Activated T-cell treated with anti-CD3 and anti-CD28 coated beads for 48 hours (primary cell): Measurements from ENCODE around the gene PDE4B.
"Not testable (repeated sequence)": the region's sequence is repeated elsewhere in the genome, so short reads cannot be mapped to it uniquely, and the experiment has no call there.

ENCODE experiments used
- DNase-seq: peaks from one replicate; pipeline ENCODE4 v3.0.0-alpha.2; 2020; ENCODE audit warnings: low read depth

Gene PDE4B

GRCh38 chr1:65814752-65815151 lies 22.1 kb downstream of the PDE4B start:
- no peak for DNase-seq

GRCh38 chr1:65817891-65818290 lies 25.2 kb downstream of the PDE4B start:
- DNase-seq: no peak

- DNase-seq: no peak
Measured at GRCh38 chr1:65818966-65819365, 26.3 kb downstream of the PDE4B start.

GRCh38 chr1:65820983-65821382 lies 28.3 kb downstream of the PDE4B start:
- DNase-seq: no peak

- no peak for DNase-seq
Measured at GRCh38 chr1:65821386-65821785, 28.7 kb downstream of the PDE4B start.

GRCh38 chr1:65824103-65824502 lies 31.4 kb downstream of the PDE4B start:
- no peak for DNase-seq

- DNase-seq: no peak
Measured at GRCh38 chr1:65825741-65826140, 33.0 kb downstream of the PDE4B start.

GRCh38 chr1:65826782-65827181 lies 34.1 kb downstream of the PDE4B start:
- no peak for DNase-seq

GRCh38 chr1:65827346-65827745 lies 34.7 kb downstream of the PDE4B start:
- no peak for DNase-seq

- DNase-seq: no peak
Measured at GRCh38 chr1:65830306-65830705, 37.6 kb downstream of the PDE4B start.

GRCh38 chr1:65832296-65832695 lies 39.6 kb downstream of the PDE4B start:
- no peak for DNase-seq

GRCh38 chr1:65836686-65837085 lies 44.0 kb downstream of the PDE4B start:
- DNase-seq: no peak

GRCh38 chr1:65840683-65841082 lies 48.0 kb downstream of the PDE4B start:
- DNase-seq: no peak

- no peak for DNase-seq
Measured at GRCh38 chr1:65844296-65844695, 51.6 kb downstream of the PDE4B start.

- no peak for DNase-seq
Measured at GRCh38 chr1:65844821-65845534, 52.3 kb downstream of the PDE4B start.

- DNase-seq: no peak
Measured at GRCh38 chr1:65845535-65846060, 52.9 kb downstream of the PDE4B start.

GRCh38 chr1:65846866-65847265 lies 54.2 kb downstream of the PDE4B start:
- no peak for DNase-seq

GRCh38 chr1:65850281-65850680 lies 57.6 kb downstream of the PDE4B start:
- DNase-seq: no peak

GRCh38 chr1:65856591-65856990 lies 63.9 kb downstream of the PDE4B start:
- not testable (repeated sequence) for DNase-seq

- DNase-seq: no peak
Measured at GRCh38 chr1:65866439-65866838, 73.7 kb downstream of the PDE4B start.

- DNase-seq: no peak
Measured at GRCh38 chr1:65872301-65872700, 79.6 kb downstream of the PDE4B start.

GRCh38 chr1:65878342-65878741 lies 85.6 kb downstream of the PDE4B start:
- not testable (repeated sequence) for DNase-seq

- DNase-seq: no peak
Measured at GRCh38 chr1:65880611-65881010, 87.9 kb downstream of the PDE4B start.

- no peak for DNase-seq
Measured at GRCh38 chr1:65881067-65881594, 88.4 kb downstream of the PDE4B start.
